Muscle of leg (tissue), 11 donors: ENCODE results near the gene MACROD1. TPM values are rescaled to one million over a fixed set of nuclear protein-coding genes. Genes with fewer than 3 reads are reported as not detected.

ENCODE experiments used
- DNase-seq: peaks from one replicate; pipeline ENCODE4 v3.0.0; 2013
- H3K27ac ChIP-seq: one replicate; pipeline ENCODE4 v1.5.1; 2013; ENCODE audit warnings: mild to moderate bottlenecking, low read length, control low read depth
- H3K27me3 ChIP-seq: one replicate; pipeline ENCODE4 v1.6.1; 2013; ENCODE audit warnings: low read length; ENCODE audit not compliant: control insufficient read depth, insufficient read depth
- H3K36me3 ChIP-seq: one replicate; pipeline ENCODE4 v1.6.1; 2013; ENCODE audit warnings: low read length; ENCODE audit not compliant: control insufficient read depth, insufficient read depth
- H3K4me1 ChIP-seq: one replicate; pipeline ENCODE4 v1.6.1; 2013; ENCODE audit warnings: low read length; ENCODE audit not compliant: control insufficient read depth, insufficient read depth
- H3K4me3 ChIP-seq: one replicate; pipeline ENCODE4 v1.5.1; 2013; ENCODE audit warnings: low read length, control low read depth
- H3K9me3 ChIP-seq: replicated peaks from 2 replicates; pipeline ENCODE4 v1.6.1; 2013; ENCODE audit warnings: low read depth, low read length; ENCODE audit not compliant: control insufficient read depth
- WGBS: methylation state at CpG from one replicate; pipeline ENCODE4 v1.1.5; 2013; ENCODE audit warnings: missing lambda C conversion rate; ENCODE audit not compliant: insufficient coverage; 5-methylcytosine and 5-hydroxymethylcytosine counted together
- polyA plus RNA-seq, 8 donors: library from polyadenylated mRNA; unstranded; fragments of 120-200 nt; gene quantifications; one replicate each; pipeline versions ENCODE4 v1.2.1 to v1.2.3, GENCODE V29; 2013; ENCODE audit warnings: inconsistent platforms in 1 of 8, low replicate concordance in 1 of 8; ENCODE audit not compliant: insufficient read length in 8 of 8, insufficient read depth in 1 of 8
- total RNA-seq: library from RNA; stranded (reverse); fragments of 120-200 nt; gene quantifications from one replicate; pipeline ENCODE4 v1.2.4, GENCODE V29; 2013

Gene MACROD1
- total and polyA plus RNA-seq, 9 donors: 46.1 to 107 (median 66.4) TPM

DNA sequence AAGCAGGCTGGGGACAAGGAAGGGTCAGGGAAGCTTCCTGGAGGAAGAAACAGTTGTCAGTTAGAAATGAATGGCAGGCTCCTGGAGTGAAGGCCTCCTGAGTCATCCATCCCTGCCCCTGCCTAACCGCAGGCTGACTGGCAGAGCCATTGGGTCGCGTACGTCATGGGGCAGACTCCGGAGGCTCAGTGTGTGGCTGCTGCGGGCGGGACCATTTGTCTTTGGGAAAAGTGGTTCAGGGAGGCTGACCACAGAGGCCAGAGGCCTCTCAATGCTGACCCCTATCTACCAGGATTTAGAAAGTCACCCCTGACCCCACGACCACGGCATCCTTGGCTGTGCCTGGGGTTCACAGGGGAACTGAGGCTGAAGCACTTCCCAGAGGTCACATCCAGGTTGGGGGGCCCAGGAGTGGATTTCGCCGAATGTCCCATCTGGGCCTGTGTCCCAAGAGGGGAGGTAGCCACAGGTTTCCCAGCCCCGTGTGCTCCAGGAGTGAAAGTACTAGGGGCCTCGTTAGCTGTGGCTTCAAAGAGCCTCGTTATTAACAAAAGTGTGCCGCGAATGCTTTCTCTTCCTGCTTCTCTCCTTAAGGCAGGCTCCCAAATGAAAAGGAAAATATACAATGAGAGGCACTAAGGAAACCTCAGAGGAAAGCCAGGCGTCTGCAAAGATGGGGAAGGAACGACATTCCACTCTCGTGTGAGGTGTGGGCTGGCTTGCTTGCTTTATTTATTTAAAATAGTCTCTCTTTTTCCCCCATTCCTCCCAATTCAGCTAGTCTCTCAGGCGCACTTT is 71.3 kb downstream of the MACROD1 start:
- no peak for DNase-seq
- H3K27ac ChIP-seq: no peak overlapping the region
- H3K27me3 ChIP-seq: peaks cover 4% of the 10 kb centered on the region
- no peak overlapping the region for H3K4me3 ChIP-seq
- H3K4me1 ChIP-seq: peaks cover 63% of the 10 kb centered on the region
- no peaks in the 10 kb centered on the region for H3K9me3 ChIP-seq
- no peaks in the 10 kb centered on the region for H3K36me3 ChIP-seq
- WGBS: 63% methylated on average over 14 of the region's 20 CpGs

DNA sequence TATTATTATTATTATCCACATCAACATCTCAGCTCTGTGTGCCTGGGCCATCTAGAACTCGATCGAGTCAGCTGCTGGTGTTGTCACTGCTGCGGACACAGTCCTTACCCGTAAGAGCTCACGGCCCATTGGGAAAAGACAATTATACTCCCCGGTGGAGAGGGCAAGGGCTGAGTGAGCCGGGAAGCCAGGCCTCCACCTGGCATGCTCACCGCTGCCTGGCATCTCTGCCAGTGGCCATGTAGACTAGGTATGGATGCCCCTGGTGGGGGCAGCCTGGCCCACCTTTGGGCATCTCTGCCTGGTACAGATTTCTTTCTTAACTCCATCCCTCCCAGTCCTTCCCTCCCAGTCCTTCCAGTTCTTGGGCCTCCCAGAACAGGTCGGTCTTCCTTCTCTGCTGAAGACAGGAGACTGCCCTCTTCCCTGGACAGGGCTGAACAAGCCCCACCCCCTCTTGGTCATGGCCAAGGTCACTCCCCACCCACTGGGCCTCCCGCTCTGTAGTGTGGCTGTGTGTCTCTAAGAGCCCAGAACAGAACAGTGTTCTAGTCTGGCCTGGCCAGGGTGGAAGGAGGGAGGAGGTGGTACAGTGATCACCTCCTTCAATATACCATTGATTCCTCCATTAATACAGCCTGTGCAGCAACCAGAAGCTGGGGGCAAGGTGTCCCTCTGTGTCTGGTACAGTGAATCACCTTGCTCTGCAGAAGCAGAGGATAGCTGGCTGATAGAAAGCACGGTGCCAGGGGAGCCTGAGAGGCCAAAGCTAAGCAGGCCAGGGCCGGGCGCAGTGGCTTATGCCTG is 72.5 kb downstream of the MACROD1 start:
- Histone ChIP-seq H3K27me3 (peaks cover 6% of the 10 kb centered on the region), H3K4me1 (peaks cover 75% of the 10 kb centered on the region), H3K9me3 (no peaks in the 10 kb centered on the region), H3K27ac (no peak overlapping the region), H3K4me3 (no peak overlapping the region), H3K36me3 (no peaks in the 10 kb centered on the region)
- no peak for DNase-seq
- 80% methylated on average over 12 of the region's 13 CpGs for WGBS

DNA sequence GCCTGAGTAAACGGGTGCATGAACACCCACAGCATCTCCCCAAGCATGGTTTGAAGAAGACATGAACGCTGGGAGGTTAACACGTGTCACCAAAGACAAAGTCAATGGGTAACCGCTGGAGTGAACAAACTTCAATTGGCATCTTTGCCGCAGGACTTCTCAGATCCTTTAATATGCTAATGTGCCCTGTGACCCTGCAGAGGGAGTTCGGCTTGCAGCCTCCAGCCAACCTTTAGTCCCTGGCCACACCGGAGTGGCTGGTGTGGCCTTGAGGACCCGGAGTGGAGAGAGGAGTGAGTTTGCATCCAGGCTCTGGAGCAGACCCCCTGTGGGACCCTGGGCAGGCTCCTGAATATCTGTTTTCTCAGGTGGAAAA is 73.2 kb downstream of the MACROD1 start:
- 76% methylated on average over 7 of the region's 8 CpGs for WGBS
- H3K27ac ChIP-seq: no peak overlapping the region
- H3K4me3 ChIP-seq: no peak overlapping the region
- H3K36me3 ChIP-seq: no peaks in the 10 kb centered on the region
- peaks cover 6% of the 10 kb centered on the region for H3K27me3 ChIP-seq
- peaks cover 82% of the 10 kb centered on the region for H3K4me1 ChIP-seq
- DNase-seq: no peak
- H3K9me3 ChIP-seq: no peaks in the 10 kb centered on the region

DNA sequence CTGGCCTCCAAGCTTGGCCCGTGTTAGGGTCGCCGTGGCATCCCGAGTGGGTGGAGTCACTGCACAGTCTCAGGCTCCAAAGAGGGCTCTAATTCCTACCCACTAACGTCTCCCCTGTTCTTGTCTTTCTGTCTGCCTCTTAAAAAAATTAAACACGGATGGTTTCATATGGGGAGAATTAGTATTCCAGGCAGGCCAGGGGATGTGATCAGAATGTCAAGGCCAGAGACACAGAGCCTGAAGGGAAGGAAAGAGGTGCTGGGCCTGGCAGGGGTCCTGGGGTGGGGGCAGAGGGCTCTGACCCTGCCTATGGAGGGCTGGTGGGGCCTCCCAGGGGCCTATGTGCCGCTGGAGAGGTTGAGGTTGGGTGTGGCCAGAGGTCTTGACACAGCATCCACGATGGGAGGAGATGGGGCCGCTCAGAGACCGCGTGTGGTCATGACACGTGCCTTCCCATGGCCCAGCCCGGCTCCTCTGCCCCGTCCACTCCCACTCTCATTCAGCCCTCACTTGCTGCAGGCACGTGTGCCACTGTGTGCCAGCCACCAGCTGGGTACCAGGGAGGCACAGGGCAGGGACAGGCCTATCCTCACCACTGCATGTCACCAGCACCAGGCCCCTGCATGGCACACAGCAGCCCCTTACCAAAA is 73.7 kb downstream of the MACROD1 start:
- Histone ChIP-seq H3K9me3 (no peaks in the 10 kb centered on the region), H3K27me3 (peaks cover 6% of the 10 kb centered on the region), H3K4me3 (no peak overlapping the region), H3K27ac (peak overlapping the region; percentile 24), H3K36me3 (no peaks in the 10 kb centered on the region), H3K4me1 (peaks cover 86% of the 10 kb centered on the region)
- 56% methylated on average over 9 of the region's 15 CpGs for WGBS
- no peak for DNase-seq

DNA sequence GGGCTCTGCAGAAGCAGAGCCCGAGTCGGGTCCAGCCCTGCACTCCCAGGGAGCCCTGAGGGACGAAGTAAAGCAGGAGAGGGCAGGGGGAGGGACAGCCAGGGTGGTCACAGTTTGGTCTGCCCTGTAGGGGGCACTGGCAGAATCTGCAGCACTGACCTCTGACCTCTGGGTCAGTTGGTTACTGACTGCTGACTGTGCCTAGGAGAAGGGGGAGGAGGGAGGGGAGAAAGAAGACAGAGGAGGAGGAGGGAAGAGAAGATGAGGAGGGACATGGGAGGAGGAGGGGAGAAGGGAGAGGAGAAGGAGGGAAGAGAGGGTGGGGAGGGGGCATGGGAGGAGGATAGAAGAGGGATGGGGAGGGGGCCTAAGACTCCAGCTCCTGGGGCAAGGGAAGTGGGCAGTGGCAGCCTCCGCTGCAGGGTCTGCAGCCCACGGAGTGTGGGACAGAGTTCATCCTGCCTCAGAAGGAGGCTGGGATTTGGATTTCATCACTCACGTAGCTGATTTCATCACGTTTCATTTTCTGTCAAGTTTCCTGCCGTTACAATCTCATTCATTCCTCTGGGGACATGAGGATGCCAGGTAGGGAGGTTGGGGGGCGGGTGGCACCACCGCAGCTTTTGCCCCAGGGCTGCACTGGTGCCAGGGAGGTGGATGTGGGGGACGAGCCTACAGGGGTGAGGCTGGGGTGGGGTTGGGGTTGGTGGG is 75.0 kb downstream of the MACROD1 start:
- H3K36me3 ChIP-seq: no peaks in the 10 kb centered on the region
- no peak for DNase-seq
- peaks cover 92% of the 10 kb centered on the region for H3K4me1 ChIP-seq
- peaks cover 10% of the 10 kb centered on the region for H3K27me3 ChIP-seq
- H3K27ac ChIP-seq: no peak overlapping the region
- H3K9me3 ChIP-seq: no peaks in the 10 kb centered on the region
- no peak overlapping the region for H3K4me3 ChIP-seq
- 50% methylated on average over 7 of the region's 11 CpGs for WGBS

DNA sequence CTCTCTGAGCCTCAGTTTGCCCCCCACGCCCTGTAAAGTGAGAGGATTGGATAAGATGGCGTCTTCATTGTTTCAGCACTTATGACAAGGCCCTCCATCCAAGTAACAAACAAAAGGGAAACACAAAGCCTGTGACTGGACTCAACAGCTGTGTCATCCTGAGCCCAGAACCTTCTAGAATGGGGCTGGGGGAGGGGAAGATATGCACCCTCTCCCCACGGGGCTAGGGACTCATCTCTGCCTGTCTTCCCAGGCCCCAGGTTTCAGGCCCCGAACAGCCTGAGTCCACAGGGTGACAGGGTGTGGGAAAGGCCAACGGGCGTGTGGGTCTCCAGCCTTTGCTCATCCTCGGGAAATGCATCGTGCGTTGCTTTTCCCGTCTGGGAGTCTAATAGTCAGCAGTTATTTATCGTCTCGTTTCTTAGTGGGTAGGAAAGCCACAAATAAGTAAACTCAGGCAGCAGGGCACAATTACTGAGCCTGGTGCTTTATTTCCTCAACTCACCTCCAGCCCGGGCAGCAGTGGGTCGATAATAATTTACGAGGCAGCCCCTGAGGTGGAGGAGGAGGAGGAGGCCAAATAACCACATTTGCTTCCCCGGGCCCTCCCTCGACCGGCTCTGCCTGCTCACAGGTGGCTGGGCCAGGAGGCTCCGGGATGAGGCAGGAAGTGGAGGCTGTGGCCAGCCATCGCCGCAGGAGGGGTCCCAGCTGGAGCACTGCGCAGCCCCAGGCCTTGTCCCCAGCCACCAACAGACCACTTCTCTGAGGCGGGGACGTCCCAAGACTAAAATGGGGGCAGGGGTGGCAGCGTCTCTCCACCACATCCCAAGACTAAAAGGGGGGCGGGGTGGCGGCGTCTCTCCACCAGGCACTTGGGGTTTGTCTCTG is 75.8 kb downstream of the MACROD1 start:
- no peak for DNase-seq
- Histone ChIP-seq H3K27me3 (peaks cover 10% of the 10 kb centered on the region), H3K4me3 (no peak overlapping the region), H3K27ac (peak overlapping the region; percentile 47), H3K36me3 (no peaks in the 10 kb centered on the region), H3K4me1 (peaks cover 88% of the 10 kb centered on the region), H3K9me3 (no peaks in the 10 kb centered on the region)
- WGBS: 50% methylated on average over 6 of the region's 28 CpGs

DNA sequence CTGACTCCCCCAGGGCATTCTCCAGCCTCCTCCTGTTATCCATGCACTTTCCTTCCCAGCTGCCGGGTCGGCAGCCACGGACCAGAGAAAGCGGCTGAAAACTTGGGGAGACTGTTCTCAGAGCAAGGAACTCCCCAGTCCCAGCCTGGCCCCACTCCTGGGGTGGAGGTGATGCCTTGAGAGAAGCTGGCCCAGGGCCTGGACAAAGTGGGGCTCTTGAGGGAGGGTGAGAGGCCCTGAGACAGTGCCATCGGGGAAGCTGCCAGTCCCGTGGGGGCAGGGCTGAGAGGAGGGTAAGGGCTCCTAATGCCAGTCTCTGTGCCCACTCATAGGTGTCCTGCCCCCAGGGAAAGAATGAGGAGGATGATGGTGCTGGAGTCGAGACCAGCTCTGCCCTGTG is 76.4 kb downstream of the MACROD1 start:
- Histone ChIP-seq H3K9me3 (no peaks in the 10 kb centered on the region), H3K4me3 (no peak overlapping the region), H3K27ac (peak overlapping the region; percentile 47), H3K36me3 (no peaks in the 10 kb centered on the region), H3K27me3 (peaks cover 10% of the 10 kb centered on the region), H3K4me1 (peaks cover 81% of the 10 kb centered on the region)
- DNase-seq: no peak
- WGBS: 63% methylated on average over 5 of the region's 7 CpGs

DNA sequence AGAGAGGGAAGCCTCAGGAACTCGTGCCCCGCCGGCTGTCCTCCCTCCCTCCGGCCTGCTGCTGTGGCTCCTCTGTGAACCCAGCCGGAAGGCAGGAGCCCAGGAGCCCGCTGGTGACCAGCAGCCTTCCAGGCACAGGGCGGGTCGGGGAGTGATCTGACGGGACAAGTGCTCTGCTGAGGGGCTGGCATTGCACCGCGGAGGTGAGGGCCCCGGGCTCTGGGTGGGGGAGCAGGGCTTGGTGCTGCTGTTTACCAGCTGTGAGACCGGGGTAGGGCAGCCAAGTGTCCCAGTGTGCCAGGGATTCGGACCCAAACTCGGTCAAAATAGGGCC is 76.9 kb downstream of the MACROD1 start:
- Histone ChIP-seq H3K27ac (no peak overlapping the region), H3K36me3 (no peaks in the 10 kb centered on the region), H3K4me1 (peaks cover 79% of the 10 kb centered on the region), H3K27me3 (peaks cover 10% of the 10 kb centered on the region), H3K9me3 (no peaks in the 10 kb centered on the region), H3K4me3 (no peak overlapping the region)
- no peak for DNase-seq
- WGBS: 81% methylated on average over 11 of the region's 15 CpGs
